HG03066 (cell line): Measurements from ENCODE around the gene PCDHA4.
"Not testable (repeated sequence)": the region's sequence is repeated elsewhere in the genome, so short reads cannot be mapped to it uniquely, and the experiment has no call there.

Experiments used
- ATAC-seq: cut with Tn5 transposase; IDR thresholded peaks from one replicate; pipeline ENCODE4 v1.9.1; 2021; ENCODE audit warnings: low read depth; ENCODE audit not compliant: unreplicated experiment

PCDHA4 gene

DNA sequence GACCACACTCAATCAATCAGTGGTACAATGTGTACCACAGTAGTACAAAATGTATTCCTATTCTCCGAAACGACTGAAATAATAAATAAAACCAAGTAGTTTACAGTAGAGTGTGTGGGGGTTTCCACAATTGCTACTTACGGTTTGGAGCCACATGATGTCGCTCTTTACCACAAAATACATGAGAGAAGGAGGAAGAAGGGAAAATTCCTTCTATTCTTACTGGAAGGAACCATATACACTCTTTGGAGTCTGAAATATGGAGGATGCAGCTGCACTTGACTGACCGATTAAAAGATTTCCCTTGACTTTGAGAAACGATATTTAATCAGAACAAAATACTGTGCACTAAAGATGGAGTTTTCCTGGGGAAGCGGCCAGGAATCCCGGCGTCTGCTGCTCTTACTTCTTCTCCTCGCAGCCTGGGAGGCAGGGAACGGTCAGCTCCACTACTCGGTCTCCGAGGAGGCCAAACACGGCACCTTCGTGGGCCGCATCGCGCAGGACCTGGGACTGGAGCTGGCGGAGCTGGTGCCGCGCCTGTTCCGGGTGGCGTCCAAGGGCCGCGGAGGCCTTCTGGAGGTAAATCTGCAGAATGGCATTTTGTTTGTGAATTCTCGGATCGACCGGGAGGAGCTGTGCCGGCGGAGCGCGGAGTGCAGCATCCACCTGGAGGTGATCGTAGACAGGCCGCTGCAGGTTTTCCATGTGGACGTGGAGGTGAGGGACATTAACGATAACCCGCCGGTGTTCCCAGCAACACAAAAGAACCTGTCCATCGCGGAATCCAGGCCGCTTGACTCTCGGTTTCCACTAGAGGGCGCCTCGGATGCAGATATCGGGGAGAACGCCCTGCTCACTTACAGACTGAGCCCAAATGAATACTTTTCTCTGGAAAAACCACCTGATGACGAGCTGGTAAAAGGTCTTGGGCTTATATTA lies at the start of gene PCDHA4:
Gene PCDHA4 (plus strand): TSS at position 235 of the 942 bp plus-strand sequence.
- ATAC-seq: no peak

DNA sequence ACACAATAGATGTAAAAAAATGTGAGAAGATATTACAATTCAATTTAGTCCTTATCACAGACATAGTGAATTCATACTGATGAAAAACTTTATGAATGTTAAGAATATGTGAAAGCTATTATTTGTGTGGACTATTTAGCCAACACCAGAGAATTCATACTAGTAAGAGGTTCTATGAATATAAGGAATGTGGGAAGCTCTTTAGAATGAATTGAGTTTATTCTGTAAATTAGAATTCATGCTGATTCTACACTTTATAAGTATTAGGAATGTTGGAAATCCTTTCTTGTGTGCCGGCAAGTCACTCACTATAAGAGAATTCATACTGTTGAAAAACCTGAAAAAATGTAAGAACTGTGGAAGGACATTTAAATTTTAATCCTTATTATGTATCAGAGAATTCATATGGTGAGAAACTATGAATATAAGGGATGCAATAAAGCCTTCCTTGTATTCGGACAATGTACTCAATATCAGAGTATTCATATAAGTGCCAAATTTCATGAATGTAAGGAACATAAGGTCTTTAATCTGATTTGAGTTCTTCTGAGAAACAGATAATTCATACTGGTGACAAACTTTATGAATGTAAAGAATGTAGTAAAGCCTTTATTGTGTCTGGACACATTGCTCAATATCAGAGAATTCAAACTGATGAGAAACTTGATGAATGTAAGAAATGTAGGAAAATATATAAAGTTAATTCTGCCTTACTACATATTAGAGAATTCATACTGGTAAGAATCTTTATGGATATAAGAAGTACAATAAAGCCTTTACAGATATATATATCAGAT lies 42.5 kb upstream of the PCDHA4 start:
- ATAC-seq: no peak

DNA sequence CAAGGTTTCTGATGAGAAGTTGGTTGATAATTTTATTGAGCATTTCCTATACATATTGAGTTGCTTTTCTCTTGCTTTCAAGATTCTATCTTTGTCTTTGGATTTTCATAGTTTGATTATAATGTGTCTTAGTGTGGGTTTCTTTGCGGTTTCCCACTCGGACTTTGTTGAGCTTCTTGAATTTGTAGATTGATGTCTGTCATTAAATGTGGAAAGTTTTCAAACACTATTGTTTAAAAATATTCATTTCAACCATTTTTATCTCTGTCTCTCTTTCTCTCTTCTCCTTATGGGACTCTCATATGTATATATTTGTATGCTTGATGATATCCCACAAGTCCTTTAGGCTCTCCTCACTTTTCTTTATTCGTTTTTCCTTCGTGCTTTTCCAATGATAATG lies 39.4 kb upstream of the PCDHA4 start:
- no peak for ATAC-seq

DNA sequence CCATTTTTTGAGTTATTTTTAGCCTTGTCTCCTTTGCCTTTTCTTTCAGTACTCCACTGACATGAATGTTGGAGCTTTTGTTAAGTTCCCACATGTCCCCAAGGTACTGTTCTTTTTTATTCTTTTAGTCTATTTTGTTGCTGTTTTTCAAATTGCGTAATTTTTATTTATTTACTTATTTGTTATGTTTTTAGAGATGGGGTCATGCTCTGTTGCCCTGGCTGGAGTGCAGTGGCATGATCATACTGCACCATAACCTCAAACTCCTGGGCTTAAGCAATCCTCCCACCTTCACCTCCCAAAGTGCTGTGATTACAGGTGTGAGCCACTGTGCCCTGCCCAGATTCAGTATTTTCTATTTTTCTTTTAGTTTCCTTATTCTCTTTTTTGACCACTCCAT lies 26.4 kb upstream of the PCDHA4 start:
- no peak for ATAC-seq

DNA sequence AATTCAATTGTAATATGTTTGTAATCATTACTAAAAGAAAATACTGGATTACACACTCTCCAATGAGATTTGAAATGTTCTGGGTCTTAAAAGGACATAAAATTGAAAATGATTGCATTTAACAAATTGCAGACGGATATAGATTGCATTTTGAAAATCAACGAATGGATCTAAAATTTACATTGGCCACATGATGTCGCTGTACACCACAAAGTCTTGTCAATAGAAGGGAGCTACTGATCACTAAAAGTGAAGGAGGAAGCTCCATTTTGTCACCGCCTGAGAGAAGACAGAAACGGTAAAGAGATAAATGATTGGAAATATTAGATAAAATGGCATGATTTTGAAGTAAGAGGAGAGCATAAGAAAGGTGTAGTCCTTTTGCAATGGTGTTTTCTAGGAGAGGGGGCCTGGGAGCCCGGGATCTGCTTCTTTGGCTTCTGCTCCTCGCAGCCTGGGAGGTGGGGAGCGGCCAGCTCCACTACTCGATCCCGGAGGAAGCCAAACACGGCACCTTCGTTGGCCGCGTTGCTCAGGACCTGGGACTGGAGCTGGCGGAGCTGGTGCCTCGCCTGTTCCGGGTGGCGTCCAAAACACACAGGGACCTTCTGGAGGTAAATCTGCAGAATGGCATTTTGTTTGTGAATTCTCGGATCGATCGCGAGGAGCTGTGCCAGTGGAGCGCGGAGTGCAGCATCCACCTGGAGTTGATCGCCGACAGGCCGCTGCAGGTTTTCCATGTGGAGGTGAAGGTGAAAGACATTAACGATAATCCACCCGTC lies 20.8 kb upstream of the PCDHA4 start, which contains the start of gene PCDHA1:
Gene PCDHA1 (plus strand): TSS at position 236 of the 782 bp plus-strand sequence.
- ATAC-seq: no peak

DNA sequence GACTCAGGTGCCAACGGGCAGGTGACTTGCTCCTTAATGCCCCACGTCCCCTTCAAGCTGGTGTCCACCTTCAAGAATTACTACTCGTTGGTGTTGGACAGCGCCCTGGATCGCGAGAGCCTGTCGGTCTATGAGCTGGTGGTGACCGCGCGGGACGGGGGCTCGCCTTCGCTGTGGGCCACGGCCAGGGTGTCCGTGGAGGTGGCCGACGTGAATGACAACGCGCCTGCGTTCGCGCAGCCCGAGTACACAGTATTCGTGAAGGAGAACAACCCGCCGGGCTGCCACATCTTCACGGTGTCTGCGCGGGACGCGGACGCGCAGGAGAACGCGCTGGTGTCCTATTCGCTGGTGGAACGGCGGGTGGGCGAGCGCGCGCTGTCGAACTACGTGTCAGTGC lies 19.4 kb upstream of the PCDHA4 start:
- ATAC-seq: not testable (repeated sequence)

DNA sequence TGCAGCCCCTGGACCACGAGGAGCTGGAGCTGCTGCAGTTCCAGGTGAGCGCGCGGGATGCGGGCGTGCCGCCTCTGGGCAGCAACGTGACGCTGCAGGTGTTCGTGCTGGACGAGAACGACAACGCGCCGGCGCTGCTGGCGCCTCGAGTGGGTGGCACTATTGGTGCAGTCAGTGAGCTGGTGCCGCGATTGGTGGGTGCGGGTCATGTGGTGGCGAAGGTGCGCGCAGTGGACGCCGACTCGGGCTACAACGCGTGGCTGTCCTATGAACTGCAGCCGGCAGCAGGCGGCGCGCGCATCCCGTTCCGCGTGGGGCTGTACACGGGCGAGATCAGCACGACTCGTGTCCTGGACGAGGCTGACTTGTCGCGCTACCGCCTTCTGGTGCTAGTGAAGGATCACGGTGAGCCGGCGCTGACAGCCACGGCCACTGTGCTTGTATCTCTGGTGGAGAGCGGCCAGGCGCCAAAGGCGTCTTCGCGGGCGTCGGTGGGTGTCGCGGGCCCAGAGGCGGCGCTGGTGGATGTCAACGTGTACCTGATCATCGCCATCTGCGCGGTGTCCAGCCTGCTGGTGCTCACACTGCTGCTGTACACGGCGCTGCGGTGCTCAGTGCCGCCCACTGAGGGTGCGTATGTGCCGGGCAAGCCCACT lies 18.9 kb upstream of the PCDHA4 start:
- not testable (repeated sequence) for ATAC-seq

DNA sequence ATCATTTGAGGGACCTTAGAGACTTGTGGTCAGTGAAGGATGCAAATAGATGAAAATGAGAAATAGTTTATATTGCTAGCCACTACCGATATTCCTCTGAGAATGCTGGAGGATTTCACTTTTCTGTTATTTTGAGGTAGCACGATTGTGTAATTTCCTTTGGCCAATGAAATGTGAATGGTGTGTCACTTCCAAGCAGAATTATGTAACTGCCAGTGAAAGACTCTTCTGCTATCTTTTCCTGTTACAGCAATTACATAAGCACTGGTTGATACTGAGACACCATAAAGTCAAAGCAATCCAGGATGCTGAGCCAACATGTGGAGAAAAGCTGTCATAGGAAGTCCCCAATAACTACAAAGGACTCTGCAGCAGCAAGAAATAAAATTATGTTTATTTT lies 15.8 kb upstream of the PCDHA4 start:
- ATAC-seq: no peak

DNA sequence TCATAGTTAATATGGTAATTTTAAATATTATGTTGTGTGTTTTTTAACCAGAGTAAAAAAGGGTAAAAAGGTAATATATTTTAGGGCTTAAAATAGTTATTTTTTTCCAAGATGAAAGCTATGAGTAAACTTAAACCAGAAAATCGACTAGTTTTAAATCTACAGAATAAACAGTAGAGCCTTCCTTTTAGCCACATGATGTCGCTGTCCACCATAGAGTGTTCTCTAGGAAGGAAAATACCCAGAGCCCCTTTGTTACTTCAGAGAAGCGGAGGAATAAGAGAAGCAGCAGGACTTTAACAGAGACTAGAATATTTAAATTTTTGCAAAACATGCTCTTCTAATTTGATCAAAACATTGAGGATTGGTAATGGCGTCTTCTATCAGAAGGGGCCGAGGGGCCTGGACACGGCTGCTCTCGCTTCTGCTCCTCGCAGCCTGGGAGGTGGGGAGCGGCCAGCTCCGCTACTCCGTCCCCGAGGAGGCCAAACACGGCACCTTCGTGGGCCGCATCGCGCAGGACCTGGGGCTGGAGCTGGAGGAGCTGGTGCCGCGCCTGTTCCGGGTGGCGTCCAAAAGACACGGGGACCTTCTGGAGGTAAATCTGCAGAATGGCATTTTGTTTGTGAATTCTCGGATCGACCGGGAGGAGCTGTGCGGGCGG lies 12.1 kb upstream of the PCDHA4 start, which contains the start of gene PCDHA2:
Gene PCDHA2 (plus strand): TSS at position 258 of the 664 bp plus-strand sequence.
- ATAC-seq: no peak

DNA sequence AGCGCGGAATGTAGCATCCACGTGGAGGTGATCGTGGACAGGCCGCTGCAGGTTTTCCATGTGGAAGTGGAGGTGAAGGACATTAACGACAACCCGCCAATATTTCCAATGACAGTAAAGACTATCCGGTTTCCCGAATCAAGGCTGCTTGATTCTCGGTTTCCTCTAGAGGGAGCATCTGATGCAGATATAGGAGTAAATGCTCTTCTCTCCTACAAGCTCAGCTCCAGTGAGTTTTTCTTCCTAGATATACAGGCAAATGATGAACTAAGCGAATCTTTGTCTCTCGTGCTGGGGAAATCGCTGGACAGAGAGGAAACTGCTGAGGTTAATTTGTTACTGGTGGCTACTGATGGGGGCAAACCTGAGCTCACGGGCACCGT lies 11.6 kb upstream of the PCDHA4 start:
- ATAC-seq: no peak

DNA sequence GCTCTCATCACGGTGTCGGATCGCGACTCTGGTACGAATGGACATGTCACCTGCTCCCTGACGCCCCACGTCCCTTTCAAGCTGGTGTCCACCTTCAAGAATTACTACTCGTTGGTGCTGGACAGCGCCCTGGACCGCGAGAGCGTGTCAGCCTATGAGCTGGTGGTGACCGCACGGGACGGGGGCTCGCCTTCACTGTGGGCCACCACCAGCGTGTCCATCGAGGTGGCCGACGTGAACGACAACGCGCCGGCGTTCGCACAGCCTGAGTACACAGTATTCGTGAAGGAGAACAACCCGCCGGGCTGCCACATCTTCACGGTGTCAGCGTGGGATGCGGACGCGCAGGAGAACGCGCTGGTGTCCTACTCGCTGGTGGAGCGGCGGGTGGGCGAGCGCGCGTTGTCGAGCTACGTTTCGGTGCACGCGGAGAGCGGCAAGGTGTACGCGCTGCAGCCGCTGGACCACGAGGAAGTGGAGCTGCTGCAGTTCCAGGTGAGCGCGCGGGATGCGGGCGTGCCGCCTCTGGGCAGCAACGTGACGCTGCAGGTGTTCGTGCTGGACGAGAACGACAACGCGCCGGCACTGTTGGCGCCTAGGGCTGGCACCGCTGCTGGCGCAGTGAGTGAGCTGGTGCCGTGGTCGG lies 10.7 kb upstream of the PCDHA4 start:
- ATAC-seq: not testable (repeated sequence)

DNA sequence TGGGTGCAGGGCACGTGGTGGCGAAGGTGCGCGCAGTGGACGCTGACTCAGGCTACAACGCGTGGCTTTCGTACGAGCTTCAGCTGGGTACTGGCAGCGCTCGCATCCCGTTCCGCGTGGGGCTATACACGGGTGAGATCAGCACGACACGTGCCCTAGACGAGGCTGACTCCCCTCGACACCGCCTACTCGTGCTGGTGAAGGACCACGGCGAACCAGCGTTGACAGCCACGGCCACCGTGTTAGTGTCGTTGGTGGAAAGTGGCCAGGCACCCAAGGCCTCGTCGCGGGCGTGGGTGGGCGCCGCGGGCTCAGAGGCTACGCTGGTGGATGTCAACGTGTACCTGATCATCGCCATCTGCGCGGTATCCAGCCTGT lies 10.2 kb upstream of the PCDHA4 start:
- no peak for ATAC-seq

DNA sequence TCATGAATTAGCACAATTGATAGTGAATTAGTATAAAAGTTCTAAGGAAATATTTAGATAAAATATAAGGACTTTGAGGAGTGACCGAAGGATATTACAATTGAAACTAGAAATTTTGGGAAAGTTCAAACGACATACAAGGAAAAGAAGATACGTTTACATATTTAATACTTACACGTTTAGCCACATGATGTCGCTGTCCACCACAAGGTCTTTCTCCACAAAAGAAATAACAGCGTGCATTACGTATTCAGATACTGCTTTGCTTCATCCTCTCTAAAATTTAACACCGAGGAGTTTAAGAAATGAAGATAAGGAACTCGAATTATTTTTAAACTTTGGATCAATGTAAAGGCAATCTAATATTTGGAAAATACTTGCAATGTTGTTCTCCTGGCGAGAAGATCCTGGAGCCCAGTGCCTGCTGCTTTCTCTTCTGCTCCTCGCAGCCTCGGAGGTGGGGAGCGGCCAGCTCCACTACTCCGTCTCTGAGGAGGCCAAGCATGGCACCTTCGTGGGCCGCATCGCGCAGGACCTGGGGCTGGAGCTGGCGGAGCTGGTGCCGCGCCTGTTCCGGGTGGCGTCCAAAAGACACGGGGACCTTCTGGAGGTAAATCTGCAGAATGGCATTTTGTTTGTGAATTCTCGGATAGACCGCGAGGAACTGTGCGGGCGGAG lies 5.9 kb upstream of the PCDHA4 start, which contains the start of gene PCDHA3:
Gene PCDHA3 (plus strand): TSS at position 242 of the 678 bp plus-strand sequence.
- ATAC-seq: no peak

DNA sequence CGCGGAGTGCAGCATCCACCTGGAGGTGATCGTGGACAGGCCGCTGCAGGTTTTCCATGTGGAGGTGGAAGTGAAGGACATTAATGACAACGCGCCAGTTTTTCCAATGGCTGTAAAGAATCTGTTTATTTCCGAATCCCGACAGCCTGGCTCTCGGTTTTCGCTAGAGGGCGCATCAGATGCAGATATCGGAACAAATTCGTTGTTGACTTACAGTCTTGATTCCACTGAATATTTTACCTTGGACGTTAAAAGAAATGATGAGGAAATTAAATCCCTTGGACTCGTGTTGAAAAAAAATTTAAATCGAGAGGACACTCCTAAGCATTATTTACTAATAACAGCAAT lies 5.4 kb upstream of the PCDHA4 start:
- ATAC-seq: no peak

DNA sequence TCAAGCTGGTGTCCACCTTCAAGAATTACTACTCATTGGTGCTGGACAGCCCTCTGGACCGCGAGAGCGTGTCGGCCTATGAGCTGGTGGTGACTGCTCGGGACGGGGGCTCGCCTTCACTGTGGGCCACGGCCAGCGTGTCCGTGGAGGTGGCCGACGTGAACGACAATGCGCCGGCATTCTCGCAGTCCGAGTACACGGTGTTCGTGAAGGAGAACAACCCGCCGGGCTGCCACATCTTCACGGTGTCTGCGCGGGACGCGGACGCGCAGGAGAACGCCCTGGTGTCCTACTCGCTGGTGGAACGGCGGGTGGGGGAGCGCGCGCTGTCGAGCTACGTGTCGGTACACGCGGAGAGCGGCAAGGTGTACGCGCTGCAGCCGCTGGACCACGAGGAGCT lies 4.5 kb upstream of the PCDHA4 start:
- not testable (repeated sequence) for ATAC-seq

DNA sequence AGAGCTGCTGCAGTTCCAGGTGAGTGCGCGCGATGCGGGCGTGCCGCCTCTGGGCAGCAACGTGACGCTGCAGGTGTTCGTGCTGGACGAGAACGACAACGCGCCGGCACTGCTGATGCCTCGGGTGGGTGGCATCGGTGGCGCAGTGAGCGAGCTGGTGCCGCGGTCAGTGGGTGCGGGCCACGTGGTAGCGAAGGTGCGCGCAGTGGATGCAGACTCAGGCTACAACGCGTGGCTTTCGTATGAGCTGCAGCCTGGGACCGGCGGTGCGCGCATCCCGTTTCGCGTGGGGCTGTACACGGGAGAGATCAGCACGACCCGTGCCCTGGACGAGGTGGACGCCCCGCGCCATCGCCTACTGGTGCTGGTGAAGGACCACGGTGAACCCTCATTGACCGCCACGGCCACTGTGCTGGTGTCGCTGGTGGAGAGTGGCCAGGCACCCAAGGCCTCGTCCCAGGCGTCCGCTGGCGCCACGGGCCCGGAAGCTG lies 4.0 kb upstream of the PCDHA4 start:
- ATAC-seq: no peak

DNA sequence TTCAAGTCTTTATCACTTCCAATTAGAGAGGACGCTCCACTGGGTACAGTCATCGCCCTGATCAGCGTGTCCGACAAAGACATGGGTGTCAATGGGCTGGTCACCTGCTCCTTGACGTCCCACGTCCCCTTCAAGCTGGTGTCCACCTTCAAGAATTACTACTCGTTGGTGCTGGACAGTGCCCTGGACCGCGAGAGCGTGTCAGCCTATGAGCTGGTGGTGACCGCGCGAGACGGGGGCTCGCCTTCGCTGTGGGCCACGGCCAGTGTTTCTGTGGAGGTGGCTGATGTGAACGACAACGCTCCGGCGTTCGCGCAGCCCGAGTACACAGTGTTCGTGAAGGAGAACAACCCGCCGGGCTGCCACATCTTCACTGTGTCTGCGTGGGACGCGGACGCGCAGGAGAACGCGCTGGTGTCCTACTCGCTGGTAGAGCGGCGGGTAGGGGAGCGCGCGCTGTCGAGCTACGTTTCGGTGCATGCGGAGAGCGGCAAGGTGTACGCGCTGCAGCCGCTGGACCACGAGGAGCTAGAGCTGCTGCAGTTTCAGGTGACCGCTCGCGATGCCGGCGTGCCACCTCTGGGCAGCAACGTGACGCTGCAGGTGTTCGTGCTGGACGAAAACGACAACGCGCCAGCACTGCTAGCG lies 1.5 kb downstream of the PCDHA4 start:
- ATAC-seq: not testable (repeated sequence)

DNA sequence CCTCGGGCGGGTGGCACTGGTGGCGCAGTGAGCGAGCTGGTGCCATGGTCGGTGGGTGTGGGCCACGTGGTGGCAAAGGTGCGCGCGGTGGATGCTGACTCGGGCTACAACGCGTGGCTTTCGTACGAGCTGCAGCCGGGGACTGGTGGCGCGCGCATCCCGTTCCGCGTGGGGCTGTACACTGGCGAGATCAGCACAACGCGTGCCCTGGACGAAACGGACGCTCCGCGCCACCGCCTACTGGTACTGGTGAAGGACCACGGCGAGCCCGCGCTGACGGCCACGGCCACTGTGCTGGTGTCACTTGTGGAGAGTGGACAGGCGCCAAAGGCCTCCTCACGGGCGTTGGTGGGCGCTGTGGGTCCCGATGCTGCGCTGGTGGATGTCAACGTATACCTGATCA lies 2.0 kb downstream of the PCDHA4 start:
- ATAC-seq: no peak
